ES-I3 (cell line): ENCODE measurements around the gene AMDHD2.
"Not testable (repeated sequence)": the region's sequence is repeated elsewhere in the genome, so short reads cannot be mapped to it uniquely, and the experiment has no call there.

Experiments used
- H3K36me3 ChIP-seq: 2 replicates; pipeline ENCODE4 v1.6.1; 2013; ENCODE audit warnings: mild to moderate bottlenecking, low read length, control low read depth, moderate library complexity; ENCODE audit not compliant: insufficient read depth
- H3K4me1 ChIP-seq: 2 replicates; pipeline ENCODE4 v1.6.1; 2013; ENCODE audit warnings: mild to moderate bottlenecking, control low read depth, low read length; ENCODE audit not compliant: insufficient read depth
- H3K9ac ChIP-seq: 2 replicates; pipeline ENCODE4 v1.6.1; 2013; ENCODE audit warnings: low read depth, mild to moderate bottlenecking, low read length, moderate library complexity
- H3K9me3 ChIP-seq: 2 replicates; pipeline ENCODE4 v1.6.1; 2013; ENCODE audit warnings: mild to moderate bottlenecking, low read length, moderate library complexity; ENCODE audit not compliant: control insufficient read depth, insufficient read depth

AMDHD2 gene

GRCh38 chr16:2572704-2573103 is 52.5 kb downstream of the AMDHD2 start:
- not testable (repeated sequence) for H3K9me3 ChIP-seq

GRCh38 chr16:2575839-2576238 is 55.7 kb downstream of the AMDHD2 start:
- not testable (repeated sequence) for H3K4me1 ChIP-seq, H3K36me3 ChIP-seq, H3K9me3 ChIP-seq, H3K9ac ChIP-seq

More at GRCh38 chr16:2572704-2573103, 52.5 kb downstream of the AMDHD2 start:
- H3K36me3 ChIP-seq, H3K9ac ChIP-seq, H3K4me1 ChIP-seq: not testable (repeated sequence)

DNA sequence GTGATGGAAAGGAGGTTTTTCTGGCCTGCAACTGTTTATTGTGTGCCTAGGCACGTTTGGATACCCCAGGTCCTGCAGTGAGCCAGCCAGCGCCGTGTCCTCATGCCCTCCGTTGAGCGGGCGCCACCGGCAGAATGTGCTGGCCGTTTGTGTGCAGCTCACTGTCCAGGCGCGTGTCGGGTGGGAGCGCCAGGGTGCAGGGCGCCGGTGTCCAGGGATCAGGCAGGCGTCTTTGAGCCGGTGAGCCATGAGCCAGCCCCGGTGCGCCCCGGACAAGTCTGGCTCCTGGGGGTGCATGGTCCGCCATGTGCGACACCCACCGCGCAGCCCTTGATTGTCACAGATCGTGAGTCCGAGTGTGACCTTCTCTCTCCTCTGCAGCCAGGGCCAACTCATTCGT is 56.9 kb downstream of the AMDHD2 start:
- H3K9me3 ChIP-seq, H3K9ac ChIP-seq, H3K4me1 ChIP-seq, H3K36me3 ChIP-seq: not testable (repeated sequence)

GRCh38 chr16:2578905-2579304 is 58.7 kb downstream of the AMDHD2 start:
- H3K9ac ChIP-seq, H3K4me1 ChIP-seq, H3K36me3 ChIP-seq, H3K9me3 ChIP-seq: not testable (repeated sequence)

- not testable (repeated sequence) for H3K4me1 ChIP-seq, H3K9ac ChIP-seq, H3K36me3 ChIP-seq, H3K9me3 ChIP-seq
Measured at GRCh38 chr16:2580143-2580542, 60.0 kb downstream of the AMDHD2 start.

DNA sequence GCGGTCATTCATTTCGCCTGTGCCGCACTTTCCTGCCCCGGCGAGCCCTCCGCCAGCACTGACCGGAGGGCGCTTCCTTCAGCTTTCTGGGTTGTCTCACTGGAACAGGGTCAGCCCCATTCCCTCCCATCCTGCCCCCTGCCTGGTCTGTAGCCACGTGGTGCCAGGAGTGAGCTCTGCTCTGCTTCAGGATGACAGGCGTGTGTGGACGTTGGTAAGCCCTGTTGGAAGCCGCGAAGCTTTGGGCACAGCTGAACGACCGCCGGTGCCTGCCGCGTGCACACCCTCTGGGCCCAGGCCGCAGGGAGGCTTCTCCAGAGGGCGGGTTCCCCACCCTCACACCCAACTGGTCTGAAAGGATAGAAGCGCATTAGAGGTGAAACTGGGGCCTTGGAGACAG is 60.6 kb downstream of the AMDHD2 start:
- H3K36me3 ChIP-seq, H3K4me1 ChIP-seq, H3K9ac ChIP-seq, H3K9me3 ChIP-seq: not testable (repeated sequence)
